Gastrocnemius medialis (tissue), 4 donors: ENCODE measurements around the gene CD151. TPM values are rescaled to one million over a fixed set of nuclear protein-coding genes. Genes with fewer than 3 reads are reported as not detected.

Experiments used
- ATAC-seq, 2 donors: fragments of 150-250 bp; one replicate each; pipeline ENCODE4 v1.9.1; 2016
- DNase-seq, 2 donors: peaks; one replicate each; pipeline ENCODE4 v3.0.0-alpha.2; 2019
- H3K27ac ChIP-seq, 4 donors: fragments of 200-600 bp; sonication (generic); 1 replicate in 1 of 4; 2 replicates in 3 of 4; pipeline ENCODE4 v1.5.1; 2016 to 2018; ENCODE audit warnings: mild to moderate bottlenecking in 2 of 4, moderate library complexity in 1 of 4
- H3K27me3 ChIP-seq, 3 donors: fragments of 200-600 bp; sonication (generic) in 2 of 3; 1 replicate in 1 of 3; 2 replicates in 2 of 3; pipeline versions ENCODE4 v1.5.1 to v1.6.0; 2016 to 2019; ENCODE audit warnings: mild to moderate bottlenecking in 1 of 3, moderate library complexity in 1 of 3
- H3K36me3 ChIP-seq, 2 donors: fragments of 200-600 bp; sonication (generic) in 1 of 2; one replicate each; pipeline ENCODE4 v1.5.1; 2017 to 2018
- H3K4me1 ChIP-seq, 2 donors: fragments of 200-600 bp; sonication (generic) in 1 of 2; one replicate each; pipeline ENCODE4 v1.5.1; 2016 to 2017; ENCODE audit warnings: mild to moderate bottlenecking in 2 of 2
- H3K4me3 ChIP-seq, 4 donors: fragments of 200-600 bp; sonication (generic) in 3 of 4; 1 replicate in 1 of 4; 2 replicates in 3 of 4; pipeline ENCODE4 v1.5.1; 2016 to 2019; ENCODE audit warnings: mild to moderate bottlenecking in 2 of 4
- H3K9me3 ChIP-seq, 3 donors: fragments of 200-600 bp; sonication (generic) in 2 of 3; 1 replicate in 1 of 3; 2 replicates in 2 of 3; pipeline ENCODE4 v1.5.1; 2016 to 2019
- POLR2A ChIP-seq, 2 donors: fragments of 450-650 bp; IDR thresholded peaks; one replicate each; pipeline ENCODE4 v1.6.1; 2017; ENCODE audit warnings: antibody characterized with exemption in 2 of 2, mild to moderate bottlenecking in 2 of 2, moderate library complexity in 2 of 2
- in situ Hi-C, 4 donors: fragments of 200-750 bp; cut with MboI; loops; one replicate each; pipeline versions ENCODE4 v1.15.0 to v1.8.0; 2017; ENCODE audit warnings: low sequenced_read_pairs in 4 of 4
- intact Hi-C: fragments of 100-400 bp; cut with DNase I; formaldehyde crosslinking; loops from one replicate; pipeline ENCODE4 v1.15.1; 2023; ENCODE audit warnings: low total_unique reads
- total RNA-seq, 4 donors: library from RNA; depleted of rRNA; stranded (reverse); fragments of >200 nt; gene quantifications; one replicate each; pipeline versions ENCODE4 v1.1.0 to v1.2.3, GENCODE V29; 2016
- TF ChIP-seq, protein P1 (sequence below), 5 experiments: fragments of 450-650 bp in 3 of 5; fragments of 200-600 bp in 2 of 5; sonication (generic) in 2 of 5; IDR thresholded peaks in 4 of 5; conservative IDR thresholded peaks in 1 of 5; 1 replicate in 4 of 5; 2 replicates in 1 of 5; pipeline ENCODE4 v1.5.1; 2016 to 2019; ENCODE audit warnings: antibody characterized with exemption in 5 of 5, mild to moderate bottlenecking in 3 of 5, moderate library complexity in 3 of 5

The CD151 gene
- total RNA-seq, 4 donors from 2014 or later: 77.0 to 206 (median 169) TPM

- H3K4me3 ChIP-seq: no peak overlapping the region
- in situ Hi-C loops: no loop called here
- H3K36me3 ChIP-seq: no peaks in the 10 kb centered on the region
- peaks cover 30 to 37% (median 31%) of the 10 kb centered on the region in 3 donors for H3K27me3 ChIP-seq
- H3K4me1 ChIP-seq: peaks cover 8 to 10% of the 10 kb centered on the region in 2 donors
- DNase-seq (no peak), ATAC-seq (no peak)
- no peak overlapping the region for H3K27ac ChIP-seq
- intact Hi-C loops: no loop called here
- TF ChIP-seq, protein P1, sequence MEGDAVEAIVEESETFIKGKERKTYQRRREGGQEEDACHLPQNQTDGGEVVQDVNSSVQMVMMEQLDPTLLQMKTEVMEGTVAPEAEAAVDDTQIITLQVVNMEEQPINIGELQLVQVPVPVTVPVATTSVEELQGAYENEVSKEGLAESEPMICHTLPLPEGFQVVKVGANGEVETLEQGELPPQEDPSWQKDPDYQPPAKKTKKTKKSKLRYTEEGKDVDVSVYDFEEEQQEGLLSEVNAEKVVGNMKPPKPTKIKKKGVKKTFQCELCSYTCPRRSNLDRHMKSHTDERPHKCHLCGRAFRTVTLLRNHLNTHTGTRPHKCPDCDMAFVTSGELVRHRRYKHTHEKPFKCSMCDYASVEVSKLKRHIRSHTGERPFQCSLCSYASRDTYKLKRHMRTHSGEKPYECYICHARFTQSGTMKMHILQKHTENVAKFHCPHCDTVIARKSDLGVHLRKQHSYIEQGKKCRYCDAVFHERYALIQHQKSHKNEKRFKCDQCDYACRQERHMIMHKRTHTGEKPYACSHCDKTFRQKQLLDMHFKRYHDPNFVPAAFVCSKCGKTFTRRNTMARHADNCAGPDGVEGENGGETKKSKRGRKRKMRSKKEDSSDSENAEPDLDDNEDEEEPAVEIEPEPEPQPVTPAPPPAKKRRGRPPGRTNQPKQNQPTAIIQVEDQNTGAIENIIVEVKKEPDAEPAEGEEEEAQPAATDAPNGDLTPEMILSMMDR (IDR thresholded peaks at IDR 0.05 in 4 of 5, conservative IDR thresholded peaks at IDR 0.05 in 1 of 5): no peak
- no peak for TF ChIP-seq POLR2A (IDR thresholded peaks at IDR 0.05)
- H3K9me3 ChIP-seq: no peaks in the 10 kb centered on the region
Measured at GRCh38 chr11:788009-788640, 44.6 kb upstream of the CD151 start.

GRCh38 chr11:788953-789940 is 43.5 kb upstream of the CD151 start:
- H3K36me3 ChIP-seq: no peaks in the 10 kb centered on the region
- no peak for DNase-seq
- H3K4me3 ChIP-seq: no peak overlapping the region
- no peaks in the 10 kb centered on the region for H3K9me3 ChIP-seq
- intact Hi-C loops: no loop called here
- ATAC-seq: no peak
- peaks cover 33 to 46% (median 42%) of the 10 kb centered on the region in 3 donors for H3K27me3 ChIP-seq
- H3K27ac ChIP-seq: no peak overlapping the region
- in situ Hi-C loops: no loop called here
- H3K4me1 ChIP-seq: peaks cover 0 to under 1% of the 10 kb centered on the region in 2 donors
- TF ChIP-seq, protein P1 (IDR thresholded peaks at IDR 0.05 in 4 of 5, conservative IDR thresholded peaks at IDR 0.05 in 1 of 5): no peak
- TF ChIP-seq POLR2A (IDR thresholded peaks at IDR 0.05): no peak

- H3K36me3 ChIP-seq: no peaks in the 10 kb centered on the region
- H3K27ac ChIP-seq: no peak within 1 kb of the TSS
- DNase-seq (no peak), ATAC-seq (no peak)
- intact Hi-C loops: no loop called here
- no peaks in the 10 kb centered on the region for H3K9me3 ChIP-seq
- peaks cover 39 to 51% (median 49%) of the 10 kb centered on the region in 3 donors for H3K27me3 ChIP-seq
- peaks cover 0 to under 1% of the 10 kb centered on the region in 2 donors for H3K4me1 ChIP-seq
- TF ChIP-seq, protein P1 (IDR thresholded peaks at IDR 0.05 in 4 of 5, conservative IDR thresholded peaks at IDR 0.05 in 1 of 5): no peak
- TF ChIP-seq POLR2A (IDR thresholded peaks at IDR 0.05): no peak
- in situ Hi-C loops: no loop called here
- no peak within 1 kb of the TSS for H3K4me3 ChIP-seq
Measured at GRCh38 chr11:789943-790342, 42.8 kb upstream of the CD151 start, which contains the start of gene CEND1. TSS of gene CEND1 (minus strand) at chr11:790090. CDS start at chr11:788576, 1,514 bp downstream.

DNA sequence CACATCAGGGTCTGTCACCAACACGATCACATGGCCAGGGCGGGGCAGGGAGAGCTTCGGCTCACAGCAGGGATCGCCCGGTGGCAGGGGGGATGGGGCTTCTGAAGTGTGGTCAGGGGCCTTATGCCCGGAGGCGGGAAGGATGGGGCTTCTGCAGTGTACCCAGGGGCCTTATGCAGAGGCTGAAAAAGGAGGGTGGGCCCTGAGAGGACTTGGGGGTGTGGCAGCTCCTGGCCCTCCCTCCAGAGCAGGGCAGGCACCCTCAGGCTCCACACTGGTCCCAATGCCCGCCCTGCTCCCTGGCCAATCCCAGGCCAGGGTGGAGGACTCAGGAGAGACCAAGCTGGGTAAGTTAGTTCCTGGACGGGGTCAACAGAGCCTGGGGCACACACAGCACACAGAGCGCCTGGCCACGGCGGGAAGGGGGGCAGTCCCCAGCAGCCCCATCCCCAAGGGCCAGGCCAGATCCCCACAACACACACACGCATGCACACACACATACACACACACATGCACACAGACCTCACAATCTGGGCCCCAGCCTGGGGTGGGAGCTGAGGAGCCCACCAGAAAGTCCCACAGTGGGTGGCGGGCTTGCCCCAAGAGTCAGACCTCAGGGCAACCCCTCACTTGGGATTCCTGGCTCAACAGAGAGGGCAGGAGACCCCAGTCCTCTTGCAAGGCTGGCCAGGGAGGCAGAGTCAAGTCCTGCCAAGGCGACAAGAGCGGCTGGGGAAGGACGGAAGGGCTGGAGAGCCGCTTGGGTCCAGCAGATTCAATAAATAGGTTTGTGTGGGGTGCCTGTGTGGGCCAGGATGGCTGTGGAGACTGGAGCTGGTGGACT is 41.8 kb upstream of the CD151 start:
- Histone ChIP-seq H3K4me3 (no peak overlapping the region), H3K4me1 (peaks cover 3 to 10% of the 10 kb centered on the region in 2 donors), H3K27ac (no peak overlapping the region), H3K36me3 (no peaks in the 10 kb centered on the region), H3K9me3 (no peaks in the 10 kb centered on the region), H3K27me3 (peaks cover 41 to 59% (median 55%) of the 10 kb centered on the region in 3 donors)
- intact Hi-C loops: no loop called here
- ATAC-seq (no peak), DNase-seq (no peak)
- in situ Hi-C loops: no loop called here
- TF ChIP-seq, protein P1 (IDR thresholded peaks at IDR 0.05 in 4 of 5, conservative IDR thresholded peaks at IDR 0.05 in 1 of 5): no peak
- no peak for TF ChIP-seq POLR2A (IDR thresholded peaks at IDR 0.05)
